Glomerular visceral epithelial cell (primary cell): ENCODE data around the gene MAPKAP1.

Experiments used
- DNase-seq: peaks from one replicate; pipeline ENCODE4 v3.0.0-alpha.2; 2016; ENCODE audit errors: extremely low spot score

The MAPKAP1 gene

GRCh38 chr9:125484350-125485282, 222.4 kb downstream of the MAPKAP1 start:
- DNase-seq = peak; percentile 36

GRCh38 chr9:125483697-125484096, 223.3 kb downstream of the MAPKAP1 start:
- DNase-seq = no peak

DNA sequence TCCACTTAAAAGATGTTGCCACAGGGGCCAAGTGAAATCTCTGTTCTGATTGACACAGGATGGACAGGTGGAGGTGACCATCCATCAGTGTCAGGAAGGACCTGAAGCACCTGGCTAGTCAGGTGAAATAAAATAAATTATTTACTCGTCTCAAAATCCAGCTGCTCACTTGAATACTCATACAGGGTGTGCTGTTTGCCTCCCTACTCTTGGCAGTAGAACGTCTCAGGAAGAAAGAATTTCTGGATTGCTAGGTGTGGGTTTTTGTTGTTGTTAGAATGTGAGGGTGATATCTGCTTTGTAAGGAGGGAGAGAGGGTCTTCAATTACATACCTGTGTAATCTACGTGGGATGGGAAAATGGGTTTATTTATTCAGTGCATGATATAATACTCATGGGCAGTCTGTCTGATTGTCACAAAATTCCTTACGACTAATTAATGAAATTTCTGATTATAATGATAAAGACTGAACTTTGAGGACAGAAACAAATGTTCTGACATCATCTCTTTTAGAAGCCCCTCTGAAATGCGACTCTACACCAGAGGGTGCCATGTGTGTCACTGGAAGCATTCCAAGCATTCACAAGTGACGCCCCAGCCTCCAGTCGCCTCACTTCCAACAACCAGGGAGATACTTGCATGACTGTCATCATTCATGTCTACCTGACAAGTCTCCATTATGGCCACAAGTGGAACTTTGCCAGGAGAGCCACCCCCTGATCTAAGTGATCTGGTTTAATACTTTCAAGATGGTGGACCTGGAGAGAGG, 227.0 kb downstream of the MAPKAP1 start:
- no peak for DNase-seq

GRCh38 chr9:125477089-125477544, 229.9 kb downstream of the MAPKAP1 start:
- no peak for DNase-seq

DNA sequence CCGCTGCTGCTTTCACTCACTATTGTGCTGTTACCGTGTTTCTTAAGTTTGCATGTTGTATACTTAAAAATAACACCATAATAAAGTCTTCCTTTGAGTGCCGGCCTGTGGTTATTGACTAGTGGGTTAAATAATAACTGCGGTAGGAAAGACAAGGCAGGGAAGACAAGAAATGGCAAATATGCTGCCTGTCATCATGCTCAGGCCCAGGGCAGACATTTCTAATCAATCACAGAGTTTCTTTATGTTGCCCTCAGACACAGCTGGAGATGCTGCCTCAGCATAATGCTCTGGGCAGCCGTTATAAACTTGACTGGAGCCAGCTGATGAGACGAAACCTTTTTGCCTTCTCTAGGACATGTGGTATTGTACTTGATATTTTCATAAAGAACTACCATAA, 230.4 kb downstream of the MAPKAP1 start:
- no peak for DNase-seq

GRCh38 chr9:125475385-125475784, 231.6 kb downstream of the MAPKAP1 start:
- DNase-seq = no peak

DNA sequence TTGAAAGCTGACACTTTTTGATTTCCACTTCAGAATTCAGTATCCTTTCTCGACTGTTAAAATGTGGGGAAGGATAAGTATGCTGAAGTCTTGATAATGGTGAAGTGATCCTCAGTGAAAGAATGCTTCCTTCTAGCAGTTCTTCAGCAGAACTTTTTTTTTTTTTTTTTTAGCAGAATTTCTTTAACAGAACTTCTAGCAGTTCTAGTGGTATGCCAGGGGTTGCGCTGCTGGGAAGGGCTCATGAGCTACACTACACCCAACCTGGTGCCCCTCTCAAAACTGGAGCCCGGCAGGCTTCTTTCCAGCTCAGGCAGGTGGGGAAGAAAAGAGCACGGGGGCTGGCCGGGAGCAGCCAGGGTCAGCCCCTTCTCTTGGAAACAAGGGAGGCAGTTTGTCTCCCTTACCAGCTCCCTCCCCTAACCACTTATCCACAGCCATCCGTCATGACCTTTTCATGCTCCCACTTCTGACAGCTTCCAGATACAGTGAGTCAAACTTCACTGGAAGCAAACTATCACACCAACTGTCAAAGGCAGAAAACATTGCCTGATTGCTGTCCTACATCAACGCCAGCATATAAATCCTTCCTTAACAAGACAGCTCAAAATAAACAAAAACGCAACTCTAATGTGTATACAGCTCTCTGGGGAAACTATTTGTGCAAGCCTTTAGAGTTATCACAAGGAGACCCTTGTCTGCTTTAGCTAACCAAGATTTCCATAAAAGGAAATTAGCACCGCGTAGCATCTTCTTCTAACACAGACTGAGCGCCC, 233.9 kb downstream of the MAPKAP1 start:
- no peak for DNase-seq

- DNase-seq = no peak
These were observed 234.5 kb downstream of the MAPKAP1 start for GRCh38 chr9:125472562-125472925.

DNA sequence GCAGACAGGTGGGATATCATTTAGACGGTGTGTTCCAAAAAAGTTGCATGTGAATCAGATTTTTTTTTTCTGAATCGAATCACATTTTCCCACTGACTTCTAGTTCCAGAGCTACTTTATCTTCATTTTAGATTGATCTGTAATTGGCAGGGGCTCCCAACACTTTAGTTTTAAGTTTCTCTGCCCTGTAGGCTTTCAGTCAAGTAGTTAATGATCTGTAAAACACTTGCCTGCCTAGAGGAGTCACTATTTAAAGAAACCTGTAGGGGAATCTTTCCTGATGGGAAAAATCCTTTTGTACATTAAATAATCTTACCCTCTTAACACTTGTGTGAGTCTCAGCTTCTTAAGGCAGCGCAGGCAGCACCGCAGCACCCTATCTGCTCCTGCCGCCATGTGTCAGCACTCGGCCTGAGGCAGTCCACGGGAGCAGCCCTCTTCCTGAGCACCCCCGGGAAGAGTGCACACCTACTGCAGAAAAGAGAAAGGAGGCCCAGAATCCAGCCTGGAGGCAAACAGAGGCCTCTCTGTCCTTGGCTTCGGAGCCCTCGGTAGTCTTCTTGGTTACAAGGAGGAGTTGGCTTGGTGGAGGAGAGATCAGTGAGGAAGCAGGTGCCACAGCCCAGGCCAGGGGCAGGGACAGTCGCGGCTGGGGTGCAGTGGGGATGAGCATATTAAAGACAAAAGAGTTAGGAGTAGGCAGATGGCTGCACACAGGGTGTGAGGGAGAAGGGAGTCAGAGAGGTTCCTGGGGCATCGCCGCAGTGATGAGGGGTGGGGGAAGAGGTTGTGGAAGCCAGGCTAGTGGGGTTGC, 236.0 kb downstream of the MAPKAP1 start:
- no peak for DNase-seq

- DNase-seq = no peak
These were observed 236.8 kb downstream of the MAPKAP1 start for GRCh38 chr9:125470189-125470588.

GRCh38 chr9:125468646-125469045, 238.4 kb downstream of the MAPKAP1 start:
- DNase-seq = no peak

DNA sequence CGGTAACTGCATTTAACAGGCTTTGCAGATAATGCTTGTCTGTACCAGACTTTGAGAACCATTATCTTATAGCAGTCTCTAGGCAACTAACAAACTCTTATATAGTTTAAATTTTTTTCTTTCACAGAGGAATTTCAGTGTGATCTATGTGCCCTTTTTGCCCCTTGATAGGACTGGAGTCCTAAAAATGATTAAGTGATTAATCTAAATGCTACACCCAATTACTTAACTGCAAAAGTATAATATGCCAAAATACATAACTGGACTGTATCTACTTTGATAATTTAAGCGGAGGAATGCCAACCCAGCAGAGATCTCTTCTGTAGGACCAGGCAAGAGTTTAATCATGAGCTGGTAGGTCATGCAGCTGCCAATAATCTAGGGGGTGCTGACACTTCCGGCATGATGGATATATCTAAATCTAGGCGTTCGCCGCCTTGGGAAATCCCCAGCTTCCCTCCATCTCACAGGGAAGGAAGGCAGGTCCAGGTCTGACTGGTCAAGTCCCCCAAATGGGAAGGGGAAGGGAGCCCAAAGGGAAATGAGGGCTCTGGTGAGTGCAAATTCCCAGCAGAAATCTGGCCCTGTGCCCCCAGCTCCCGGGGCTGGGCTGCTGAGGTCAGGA, 239.8 kb downstream of the MAPKAP1 start:
- DNase-seq = no peak

GRCh38 chr9:125466411-125466810, 240.6 kb downstream of the MAPKAP1 start:
- DNase-seq = no peak

- no peak for DNase-seq
These were observed 242.2 kb downstream of the MAPKAP1 start for GRCh38 chr9:125464591-125465385.

GRCh38 chr9:125463926-125464325, 243.1 kb downstream of the MAPKAP1 start:
- DNase-seq = no peak

GRCh38 chr9:125462861-125463291, 244.1 kb downstream of the MAPKAP1 start:
- no peak for DNase-seq

- DNase-seq = no peak
These were observed 245.3 kb downstream of the MAPKAP1 start for GRCh38 chr9:125461636-125462190.

GRCh38 chr9:125460883-125461635, 245.9 kb downstream of the MAPKAP1 start:
- DNase-seq = no peak

DNA sequence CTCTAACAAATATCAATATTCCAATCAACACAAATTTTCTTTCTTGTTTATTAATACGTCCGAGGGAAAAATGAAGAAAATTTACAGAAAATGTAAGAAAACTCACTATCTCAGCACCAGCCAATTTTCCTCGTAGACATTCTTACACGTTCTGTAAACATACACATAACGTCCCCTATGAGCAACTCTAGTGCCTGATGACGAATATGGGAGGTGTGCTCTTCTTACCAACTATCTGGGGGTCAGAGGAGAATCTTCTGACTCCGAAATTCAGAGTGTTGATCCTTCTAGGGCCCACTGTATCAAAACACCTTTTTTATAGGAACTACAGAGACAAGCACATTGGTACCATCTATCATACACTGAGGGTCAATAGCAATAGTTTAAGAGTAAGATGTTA, 246.7 kb downstream of the MAPKAP1 start:
- DNase-seq = no peak
